HCT116 (cell line): ENCODE measurements around the gene ADAMTSL2. TPM values are rescaled to one million over a fixed set of nuclear protein-coding genes. Genes with fewer than 3 reads are reported as not detected.

Experiments
- ATAC-seq: fragments of 200-7000 bp; cut with Tn5 transposase; 2 replicates; pipeline ENCODE4 v1.9.1; 2020; ENCODE audit warnings: mild to moderate bottlenecking, moderate library complexity
- BruUV-seq: library from RNA; stranded (reverse); fragments of 400-500 nt; replicated peaks from 2 replicates; lab custom pipeline; 2021; lab: Mats Ljungman, UMichigan
- CTCF ChIA-PET: fragments of 300-600 bp; sonication (Branson Sonifier 250); formaldehyde crosslinking; loops from one replicate; lab custom pipeline; 2021; ENCODE audit warnings: antibody characterized with exemption; lab: Charles Lee
- POLR2A ChIA-PET: fragments of 300-600, 350-600 bp; sonication (Branson Sonifier 250); formaldehyde crosslinking; loops from one replicate; lab custom pipeline; 2021; ENCODE audit warnings: antibody characterized with exemption; lab: Charles Lee
- RAD21 ChIA-PET, 2 experiments: fragments of 300-600 bp; sonication (Branson Sonifier 250); formaldehyde crosslinking; loops; one replicate each; lab custom pipeline; 2023; ENCODE audit warnings: low total read pairs in 2 of 2; ENCODE audit not compliant: uncharacterized antibody in 2 of 2, unreplicated experiment in 2 of 2, low non-redundant PET in 1 of 2; lab: Charles Lee
- DNase-seq: peaks from one replicate; pipeline ENCODE4 v3.0.0-alpha.2; 2010; ENCODE audit warnings: low read depth, low spot score
- H2AFZ ChIP-seq: fragments of 200-600 bp; shearing (Covaris generic), sonication (generic); 2 replicates; pipeline ENCODE4 v1.6.1; 2017; ENCODE audit warnings: low read depth, mixed run types, mixed read lengths, antibody characterized with exemption, low read length; ENCODE audit not compliant: poor library complexity, severe bottlenecking
- H3K27ac ChIP-seq: 2 replicates; pipeline ENCODE4 v1.5.1; 2012; ENCODE audit warnings: low read depth, low read length
- H3K27me3 ChIP-seq: fragments of 200-600 bp; sonication (generic); 2 replicates; pipeline ENCODE4 v1.6.1; 2016; ENCODE audit warnings: mixed run types, low read length, mixed read lengths; ENCODE audit not compliant: insufficient read depth
- H3K36me3 ChIP-seq, 2 experiments: fragments of 200-500 bp in 1 of 2; fragments of 200-600 bp in 1 of 2; sonication (Bioruptor generic) in 1 of 2; sonication (generic) in 1 of 2; 2 replicates each; pipeline versions ENCODE4 v1.5.1 to v1.6.1; 2014 to 2016; ENCODE audit warnings: low read length in 2 of 2, inconsistent platforms in 1 of 2, mixed read lengths in 1 of 2, mixed run types in 1 of 2; ENCODE audit not compliant: insufficient read depth in 2 of 2, control insufficient read depth in 1 of 2
- H3K4me1 ChIP-seq, 2 experiments: fragments of 200-600 bp in 1 of 2; sonication (generic) in 1 of 2; 2 replicates each; pipeline versions ENCODE4 v1.5.1 to v1.6.1; 2012 to 2017; ENCODE audit warnings: low read length in 2 of 2, inconsistent platforms in 1 of 2, mild to moderate bottlenecking in 1 of 2, mixed read lengths in 1 of 2, mixed run types in 1 of 2, moderate library complexity in 1 of 2; ENCODE audit not compliant: insufficient read depth in 2 of 2, control insufficient read depth in 1 of 2
- H3K4me2 ChIP-seq: fragments of 200-600 bp; sonication (generic); 2 replicates; pipeline ENCODE4 v1.6.1; 2017; ENCODE audit warnings: mixed run types, low read length, mixed read lengths
- H3K4me3 ChIP-seq, 2 experiments: fragments of 200-600 bp in 1 of 2; sonication (generic) in 1 of 2; replicated peaks in 1 of 2; 2 replicates each; pipeline ENCODE4 v1.5.1; 2011 to 2016; ENCODE audit warnings: low read length in 2 of 2, control low read depth in 1 of 2, low read depth in 1 of 2, mild to moderate bottlenecking in 1 of 2, mixed read lengths in 1 of 2, mixed run types in 1 of 2
- H3K79me2 ChIP-seq: fragments of 200-600 bp; sonication (generic); 2 replicates; pipeline ENCODE4 v1.6.1; 2017; ENCODE audit warnings: mild to moderate bottlenecking, mixed run types, low read length, moderate library complexity, mixed read lengths; ENCODE audit not compliant: insufficient read depth
- H3K9ac ChIP-seq: fragments of 200-600 bp; sonication (generic); 2 replicates; pipeline ENCODE4 v1.6.1; 2016; ENCODE audit warnings: low read length, mixed read lengths
- H3K9me2 ChIP-seq: fragments of 200-600 bp; sonication (generic), shearing (Covaris generic); 2 replicates; pipeline ENCODE4 v1.6.1; 2017; ENCODE audit warnings: mixed run types, mild to moderate bottlenecking, moderate library complexity; ENCODE audit not compliant: insufficient read depth
- H3K9me3 ChIP-seq, 2 experiments: fragments of 200-500 bp in 1 of 2; fragments of 200-600 bp in 1 of 2; sonication (Bioruptor generic) in 1 of 2; sonication (generic) in 1 of 2; 2 replicates each; pipeline ENCODE4 v1.6.1; 2014 to 2017; ENCODE audit warnings: low read length in 2 of 2, mixed read lengths in 2 of 2, inconsistent platforms in 1 of 2, low read depth in 1 of 2, mild to moderate bottlenecking in 1 of 2, mixed run types in 1 of 2, moderate library complexity in 1 of 2; ENCODE audit not compliant: control insufficient read depth in 1 of 2, insufficient read depth in 1 of 2
- H4K20me1 ChIP-seq: fragments of 200-600 bp; sonication (generic), shearing (Covaris generic); 2 replicates; pipeline ENCODE4 v1.6.1; 2017; ENCODE audit warnings: mixed run types, mild to moderate bottlenecking, moderate library complexity; ENCODE audit not compliant: insufficient read depth
- CBX3 ChIP-seq: IDR thresholded peaks from 2 replicates; pipeline ENCODE4 v1.6.1; 2012; ENCODE audit warnings: low read depth
- CEBPB ChIP-seq: IDR thresholded peaks from 2 replicates; pipeline ENCODE4 v1.6.1; 2012; ENCODE audit warnings: low read depth
- EGR1 ChIP-seq: IDR thresholded peaks from 2 replicates; pipeline ENCODE4 v1.6.1; 2012; ENCODE audit warnings: low read depth
- EZH2phosphoT487 ChIP-seq: fragments of 200-600 bp; IDR thresholded peaks from 2 replicates; pipeline ENCODE4 v1.6.1; 2018; ENCODE audit warnings: antibody characterized with exemption, borderline replicate concordance
- FOSL1 ChIP-seq: IDR thresholded peaks from 2 replicates; pipeline ENCODE4 v1.6.1; 2012; ENCODE audit warnings: low read depth
- JUND ChIP-seq: IDR thresholded peaks from 2 replicates; pipeline ENCODE4 v1.6.1; 2012
- POLR2A ChIP-seq: IDR thresholded peaks from 2 replicates; pipeline ENCODE4 v1.7.0; 2011; ENCODE audit warnings: borderline replicate concordance; ENCODE audit not compliant: insufficient read depth, insufficient read length; ENCODE audit errors: extremely low read depth
- RAD21 ChIP-seq: IDR thresholded peaks from 2 replicates; pipeline ENCODE4 v1.6.1; 2012; ENCODE audit warnings: low read depth, mild to moderate bottlenecking
- SIN3A ChIP-seq: IDR thresholded peaks from 2 replicates; pipeline ENCODE4 v1.6.1; 2012; ENCODE audit warnings: low read depth
- SP1 ChIP-seq: IDR thresholded peaks from 2 replicates; pipeline ENCODE4 v1.6.1; 2012; ENCODE audit warnings: low read depth
- TCF7L2 ChIP-seq: IDR thresholded peaks from 2 replicates; pipeline ENCODE4 v1.7.0; 2011; ENCODE audit warnings: borderline replicate concordance, inconsistent platforms; ENCODE audit not compliant: insufficient read depth, insufficient read length; ENCODE audit errors: extremely low read depth
- YY1 ChIP-seq: IDR thresholded peaks from 2 replicates; pipeline ENCODE4 v1.6.1; 2011; ENCODE audit warnings: low read length, low read depth, moderate library complexity, mild to moderate bottlenecking; ENCODE audit not compliant: insufficient replicate concordance; ENCODE audit errors: extremely low read depth
- ZNF274 ChIP-seq: fragments of 200-500 bp; sonication (Bioruptor generic); IDR thresholded peaks from 2 replicates; pipeline ENCODE4 v1.6.1; 2014; ENCODE audit warnings: mild to moderate bottlenecking, low read depth, low read length, inconsistent platforms
- intact Hi-C: fragments of 100-400 bp; cut with micrococcal nuclease; formaldehyde crosslinking; loops from 2 replicates; pipeline ENCODE4 v1.10.0; 2022
- total RNA-seq: library from RNA; stranded (reverse); gene quantifications from one replicate; pipeline ENCODE4 v1.2.1, GENCODE V29; 2021; ENCODE audit not compliant: unreplicated experiment
- TF ChIP-seq, protein P1 (sequence below): IDR thresholded peaks from 2 replicates; pipeline ENCODE4 v1.6.1; 2012
- TF ChIP-seq, protein P2 (sequence below): IDR thresholded peaks from 2 replicates; pipeline ENCODE4 v1.6.1; 2012

Gene ADAMTSL2
- total RNA-seq, 1 experiment from 2014 or later: not detected

DNA sequence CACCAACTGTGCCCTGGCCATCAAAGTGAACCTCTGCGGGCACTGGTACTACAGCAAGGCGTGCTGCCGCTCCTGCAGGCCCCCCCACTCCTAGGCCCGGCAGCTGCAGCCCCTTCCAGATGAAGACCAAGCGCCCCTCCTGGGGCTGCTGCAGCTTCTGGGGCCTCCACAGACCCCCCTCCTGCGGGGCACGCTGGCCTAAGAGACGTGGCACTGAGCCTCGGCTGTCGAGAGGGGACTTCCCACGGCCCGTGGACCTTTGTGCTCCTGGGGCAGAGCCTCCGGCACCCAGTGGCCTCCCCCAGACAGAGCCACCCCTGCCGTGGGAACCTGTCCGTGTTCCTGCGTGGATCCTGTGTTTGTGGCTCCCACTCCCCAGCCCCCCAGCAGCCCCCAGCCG lies 40.3 kb downstream of the ADAMTSL2 start:
- no peaks in the 10 kb centered on the region for H3K36me3 ChIP-seq
- TF ChIP-seq YY1 (no peak), CBX3 (no peak), POLR2A (no peak), SIN3A (no peak), EZH2phosphoT487 (no peak), CEBPB (no peak), TCF7L2 (no peak), SP1 (no peak), ZNF274 (no peak), JUND (no peak), EGR1 (no peak), FOSL1 (no peak), RAD21 (no peak)
- TF ChIP-seq, protein P1, sequence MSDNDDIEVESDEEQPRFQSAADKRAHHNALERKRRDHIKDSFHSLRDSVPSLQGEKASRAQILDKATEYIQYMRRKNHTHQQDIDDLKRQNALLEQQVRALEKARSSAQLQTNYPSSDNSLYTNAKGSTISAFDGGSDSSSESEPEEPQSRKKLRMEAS: no peak
- TF ChIP-seq, protein P2, sequence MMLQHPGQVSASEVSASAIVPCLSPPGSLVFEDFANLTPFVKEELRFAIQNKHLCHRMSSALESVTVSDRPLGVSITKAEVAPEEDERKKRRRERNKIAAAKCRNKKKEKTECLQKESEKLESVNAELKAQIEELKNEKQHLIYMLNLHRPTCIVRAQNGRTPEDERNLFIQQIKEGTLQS: no peak
- no peaks in the 10 kb centered on the region for H3K9me3 ChIP-seq
- no peak for ATAC-seq
- H2AFZ ChIP-seq: no peak overlapping the region
- no peaks in the 10 kb centered on the region for H3K79me2 ChIP-seq
- ChIA-PET POLR2A (no interaction called here), CTCF (no interaction called here), RAD21 (no interaction called here)
- no peaks in the 10 kb centered on the region for H4K20me1 ChIP-seq
- H3K4me2 ChIP-seq: no peak overlapping the region
- DNase-seq: no peak
- H3K4me1 ChIP-seq: no peaks in the 10 kb centered on the region
- intact Hi-C loops: no loop called here
- BruUV-seq: no TSS peak
- no peaks in the 10 kb centered on the region for H3K9me2 ChIP-seq
- H3K27ac ChIP-seq: no peak overlapping the region
- H3K4me3 ChIP-seq: no peak overlapping the region
- H3K9ac ChIP-seq: no peak overlapping the region
- no peaks in the 10 kb centered on the region for H3K27me3 ChIP-seq
